ENCODE data around the gene NT5C2.

The NT5C2 gene

GRCh38 chr10:103038570-103038969 lies 154.5 kb downstream of the NT5C2 start:
- H3K9me3 ChIP-seq (ENCODE audit: insufficient read depth, low read length, severe bottlenecking): no peaks in the 10 kb centered on the region

More at GRCh38 chr10:103038570-103038969, 154.5 kb downstream of the NT5C2 start:
- Histone ChIP-seq H3K36me3 (ENCODE audit: insufficient read depth, low read length) (no peaks in the 10 kb centered on the region), H2AFZ (ENCODE audit: low read depth, low read length) (no peak overlapping the region), H3K79me2 (ENCODE audit: insufficient read depth, low read length) (no peaks in the 10 kb centered on the region), H3K27ac (ENCODE audit: low read length) (no peak overlapping the region), H3K4me3 (ENCODE audit: low read depth in 1 of 2, low read length in 2 of 2) (no peak overlapping the region), H3K4me1 (ENCODE audit: insufficient read depth, low read length) (no peaks in the 10 kb centered on the region), H3K27me3 (ENCODE audit: insufficient read depth, low read length, poor library complexity) (no peaks in the 10 kb centered on the region), H3K4me2 (ENCODE audit: insufficient read depth, low read length) (no peak overlapping the region), H3K9ac (ENCODE audit: low read depth, low read length) (no peak overlapping the region), H4K20me1 (ENCODE audit: insufficient read depth, low read length) (no peaks in the 10 kb centered on the region)
- ATAC-seq (ENCODE audit: insufficient read depth, low read depth) (no peak), DNase-seq (no peak)
- TF ChIP-seq CTCF (IDR thresholded peaks at IDR 0.05; ENCODE audit: borderline replicate concordance, extremely low read depth, low read length, poor library complexity, severe bottlenecking) (no peak), EZH2 (IDR thresholded peaks at IDR 0.05; ENCODE audit: borderline replicate concordance, low read depth, low read length, severe bottlenecking) (no peak)

All from DND-41 (cell line).